Natural killer cell (primary cell): Measurements from ENCODE around the gene KCNK5. TPM values are rescaled to one million over a fixed set of nuclear protein-coding genes. Genes with fewer than 3 reads are reported as not detected.

Experiments used
- ATAC-seq, 3 donors: fragments of 150-1000 bp in 2 of 3; fragments of 200-7000 bp in 1 of 3; cut with Tn5 transposase; 1 replicate in 1 of 3; 2 replicates in 2 of 3; pipeline ENCODE4 v1.10.0; 2021; ENCODE audit warnings: mild to moderate bottlenecking in 2 of 3, moderate library complexity in 2 of 3
- DNase-seq, 2 donors: peaks; one replicate each; pipeline versions ENCODE4 v3.0.0 to v3.0.0-alpha.2; 2013 to 2021; ENCODE audit warnings: mixed read lengths in 1 of 2
- H3K27ac ChIP-seq: one replicate; pipeline ENCODE4 v1.5.1; 2013; ENCODE audit warnings: mild to moderate bottlenecking, low read length
- H3K27me3 ChIP-seq: one replicate; pipeline ENCODE4 v1.6.1; 2013; ENCODE audit warnings: low read length; ENCODE audit not compliant: control insufficient read depth, insufficient read depth
- H3K36me3 ChIP-seq: one replicate; pipeline ENCODE4 v1.6.1; 2013; ENCODE audit warnings: low read length; ENCODE audit not compliant: control insufficient read depth, insufficient read depth
- H3K4me1 ChIP-seq: one replicate; pipeline ENCODE4 v1.6.1; 2013; ENCODE audit warnings: low read length; ENCODE audit not compliant: control insufficient read depth, insufficient read depth
- H3K4me3 ChIP-seq: one replicate; pipeline ENCODE4 v1.5.1; 2013; ENCODE audit warnings: low read length
- H3K9me3 ChIP-seq: one replicate; pipeline ENCODE4 v1.6.1; 2013; ENCODE audit warnings: low read length; ENCODE audit not compliant: control insufficient read depth, insufficient read depth
- H3K27ac Mint-ChIP-seq, 2 donors: one replicate each; pipeline ENCODE4 v1.8.0; 2022; ENCODE audit warnings: mild to moderate bottlenecking in 2 of 2, mixed read lengths in 2 of 2, moderate library complexity in 1 of 2
- H3K27me3 Mint-ChIP-seq, 2 donors: one replicate each; pipeline ENCODE4 v1.8.0; 2022; ENCODE audit warnings: low read depth in 2 of 2, mixed read lengths in 2 of 2
- H3K36me3 Mint-ChIP-seq: one replicate; pipeline ENCODE4 v1.8.0; 2022; ENCODE audit warnings: mixed read lengths
- H3K4me1 Mint-ChIP-seq, 2 donors: one replicate each; pipeline ENCODE4 v1.8.0; 2022; ENCODE audit warnings: mixed read lengths in 2 of 2
- H3K4me3 Mint-ChIP-seq: one replicate; pipeline ENCODE4 v1.8.0; 2022; ENCODE audit warnings: mild to moderate bottlenecking, moderate library complexity, mixed read lengths
- H3K9me3 Mint-ChIP-seq, 2 donors: one replicate each; pipeline ENCODE4 v1.8.0; 2022; ENCODE audit warnings: mixed read lengths in 2 of 2
- CTCF ChIP-seq: fragments of 200-600 bp; IDR thresholded peaks from one replicate; pipeline ENCODE4 v1.8.0; 2022; ENCODE audit warnings: antibody characterized with exemption
- WGBS: methylation state at CpG from one replicate; pipeline ENCODE4 v1.1.7; 2013; ENCODE audit warnings: missing lambda C conversion rate; ENCODE audit not compliant: insufficient coverage; 5-methylcytosine and 5-hydroxymethylcytosine counted together
- intact Hi-C: fragments of 100-400 bp; cut with micrococcal nuclease; formaldehyde crosslinking; loops from one replicate; pipeline ENCODE4 v1.14.2; 2022
- total RNA-seq, 4 donors: library from RNA; stranded (reverse); fragments of 120-200 nt in 1 of 4; gene quantifications; one replicate each; pipeline versions ENCODE4 v1.2.3 to v1.2.4, GENCODE V29; 2013 to 2022

KCNK5 gene
- total RNA-seq, 3 donors from 2014 or later (not counting 1 experiment from before 2014, with no cell fraction given), result 0.16 to 0.50 TPM; not detected in 1

- H3K27ac ChIP-seq, result no peak overlapping the region
- WGBS, result 82% methylated on average over 3 of the region's 3 CpGs
- no peak overlapping the region for H3K4me3 ChIP-seq
- no peaks in the 10 kb centered on the region for H3K4me1 ChIP-seq
- no peaks in the 10 kb centered on the region for H3K27me3 ChIP-seq
- no peak for TF ChIP-seq CTCF
- no peaks in the 10 kb centered on the region for H3K36me3 ChIP-seq
- Mint-ChIP-seq H3K4me1 (no peaks in the 10 kb centered on the region), H3K4me3 (no peak overlapping the region), H3K36me3 (peaks cover under 1% of the 10 kb centered on the region), H3K9me3 (no peaks in the 10 kb centered on the region), H3K27me3 (peaks cover 0 to 4% of the 10 kb centered on the region in 2 donors), H3K27ac (no peak overlapping the region)
- intact Hi-C loops, result no loop called here
- DNase-seq (no peak), ATAC-seq (no peak)
- H3K9me3 ChIP-seq, result no peaks in the 10 kb centered on the region
These were observed 46.7 kb downstream of the KCNK5 start for GRCh38 chr6:39182604-39183003.

- Mint-ChIP-seq H3K27me3 (peaks cover 1 to 12% of the 10 kb centered on the region in 2 donors), H3K27ac (no peak overlapping the region), H3K4me3 (no peak overlapping the region), H3K36me3 (peaks cover 8% of the 10 kb centered on the region), H3K9me3 (peaks cover 0 to 2% of the 10 kb centered on the region in 2 donors), H3K4me1 (no peaks in the 10 kb centered on the region)
- Histone ChIP-seq H3K4me3 (no peak overlapping the region), H3K27ac (no peak overlapping the region), H3K36me3 (no peaks in the 10 kb centered on the region), H3K4me1 (no peaks in the 10 kb centered on the region), H3K27me3 (no peaks in the 10 kb centered on the region), H3K9me3 (no peaks in the 10 kb centered on the region)
- TF ChIP-seq CTCF, result no peak
- no peak for ATAC-seq
- 82% methylated on average over 4 of the region's 4 CpGs for whole genome bisulfite sequencing
- intact Hi-C loops, result no loop called here
- DNase-seq, result no peak
These were observed 47.4 kb downstream of the KCNK5 start for GRCh38 chr6:39181826-39182225.

- Mint-ChIP-seq H3K9me3 (peaks cover 0 to 4% of the 10 kb centered on the region in 2 donors), H3K4me1 (no peaks in the 10 kb centered on the region), H3K4me3 (no peak overlapping the region), H3K27me3 (peaks cover 2 to 16% of the 10 kb centered on the region in 2 donors), H3K36me3 (peaks cover 12% of the 10 kb centered on the region), H3K27ac (no peak overlapping the region)
- intact Hi-C loops, result no loop called here
- Histone ChIP-seq H3K27me3 (no peaks in the 10 kb centered on the region), H3K9me3 (no peaks in the 10 kb centered on the region), H3K27ac (no peak overlapping the region), H3K4me1 (no peaks in the 10 kb centered on the region), H3K4me3 (no peak overlapping the region), H3K36me3 (no peaks in the 10 kb centered on the region)
- DNase-seq, result no peak
- 78% methylated on average over 6 of the region's 6 CpGs for WGBS
- TF ChIP-seq CTCF, result no peak
- ATAC-seq, result no peak
These were observed 47.9 kb downstream of the KCNK5 start for GRCh38 chr6:39181333-39181732.

GRCh38 chr6:39178804-39179203, 50.5 kb downstream of the KCNK5 start:
- H3K36me3 ChIP-seq, result no peaks in the 10 kb centered on the region
- no peak for TF ChIP-seq CTCF
- H3K27ac Mint-ChIP-seq, result no peak overlapping the region

More at GRCh38 chr6:39178804-39179203, 50.5 kb downstream of the KCNK5 start:
- no peak overlapping the region for H3K27ac ChIP-seq
- H3K4me1 Mint-ChIP-seq, result no peaks in the 10 kb centered on the region
- peaks cover 0 to 4% of the 10 kb centered on the region in 2 donors for H3K9me3 Mint-ChIP-seq
- no peaks in the 10 kb centered on the region for H3K9me3 ChIP-seq
- no peaks in the 10 kb centered on the region for H3K4me1 ChIP-seq
- H3K4me3 Mint-ChIP-seq, result no peak overlapping the region
- DNase-seq (no peak), ATAC-seq (no peak)
- peaks cover 2 to 16% of the 10 kb centered on the region in 2 donors for H3K27me3 Mint-ChIP-seq
- WGBS, result 77% methylated on average over 4 of the region's 4 CpGs
- intact Hi-C loops, result no loop called here
- no peak overlapping the region for H3K4me3 ChIP-seq
- no peaks in the 10 kb centered on the region for H3K27me3 ChIP-seq
- H3K36me3 Mint-ChIP-seq, result peaks cover 12% of the 10 kb centered on the region
